ENCODE data around the gene CLBA1. TPM values are rescaled to one million over a fixed set of nuclear protein-coding genes. Genes with fewer than 3 reads are reported as not detected.

Gene CLBA1
- total and polyA plus RNA-seq, 2 experiments from 2014 or later = 1.6 to 1.8 TPM

DNA sequence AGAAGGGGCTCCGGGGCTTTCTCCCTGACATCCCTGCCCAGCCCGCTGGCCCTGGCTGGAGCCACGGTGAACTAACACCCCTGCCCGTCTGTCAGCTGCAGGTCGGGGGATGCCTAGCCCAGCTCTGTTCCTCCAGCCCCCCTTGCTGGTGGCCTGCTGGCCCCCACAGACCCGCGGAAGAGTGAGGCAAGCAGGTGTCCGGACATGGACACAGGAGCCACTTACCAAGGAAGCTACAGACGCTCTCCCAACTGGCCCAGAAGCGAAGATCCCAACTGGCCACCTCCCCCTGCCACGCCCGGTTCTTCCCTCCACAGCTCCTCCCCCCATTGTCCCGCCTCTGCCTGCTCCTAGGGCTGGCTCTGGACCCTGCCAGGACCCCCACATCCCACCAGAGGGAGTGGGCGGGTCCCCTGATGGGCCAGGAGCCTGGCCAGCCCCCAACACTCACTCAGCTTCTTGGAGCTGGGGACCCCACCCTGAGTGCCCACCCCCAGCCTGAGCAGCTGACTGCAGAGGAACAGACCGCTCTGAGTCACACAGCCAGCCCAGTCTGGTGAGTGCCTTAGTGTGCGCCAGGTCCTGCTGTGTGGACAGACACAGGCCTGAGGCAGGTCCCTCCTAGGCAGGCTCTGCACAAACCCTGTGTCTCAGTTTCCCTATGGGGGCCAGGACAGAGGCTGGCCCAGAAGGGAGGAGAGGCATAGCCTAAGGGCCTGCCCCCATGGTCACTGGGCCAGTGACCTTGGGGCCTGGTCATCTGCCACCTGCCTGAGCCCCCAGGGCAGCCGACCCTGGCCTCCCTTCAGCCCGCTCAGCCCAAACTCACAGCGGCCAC, 15.1 kb upstream of the CLBA1 start (continued):
- TF ChIP-seq, protein P1, sequence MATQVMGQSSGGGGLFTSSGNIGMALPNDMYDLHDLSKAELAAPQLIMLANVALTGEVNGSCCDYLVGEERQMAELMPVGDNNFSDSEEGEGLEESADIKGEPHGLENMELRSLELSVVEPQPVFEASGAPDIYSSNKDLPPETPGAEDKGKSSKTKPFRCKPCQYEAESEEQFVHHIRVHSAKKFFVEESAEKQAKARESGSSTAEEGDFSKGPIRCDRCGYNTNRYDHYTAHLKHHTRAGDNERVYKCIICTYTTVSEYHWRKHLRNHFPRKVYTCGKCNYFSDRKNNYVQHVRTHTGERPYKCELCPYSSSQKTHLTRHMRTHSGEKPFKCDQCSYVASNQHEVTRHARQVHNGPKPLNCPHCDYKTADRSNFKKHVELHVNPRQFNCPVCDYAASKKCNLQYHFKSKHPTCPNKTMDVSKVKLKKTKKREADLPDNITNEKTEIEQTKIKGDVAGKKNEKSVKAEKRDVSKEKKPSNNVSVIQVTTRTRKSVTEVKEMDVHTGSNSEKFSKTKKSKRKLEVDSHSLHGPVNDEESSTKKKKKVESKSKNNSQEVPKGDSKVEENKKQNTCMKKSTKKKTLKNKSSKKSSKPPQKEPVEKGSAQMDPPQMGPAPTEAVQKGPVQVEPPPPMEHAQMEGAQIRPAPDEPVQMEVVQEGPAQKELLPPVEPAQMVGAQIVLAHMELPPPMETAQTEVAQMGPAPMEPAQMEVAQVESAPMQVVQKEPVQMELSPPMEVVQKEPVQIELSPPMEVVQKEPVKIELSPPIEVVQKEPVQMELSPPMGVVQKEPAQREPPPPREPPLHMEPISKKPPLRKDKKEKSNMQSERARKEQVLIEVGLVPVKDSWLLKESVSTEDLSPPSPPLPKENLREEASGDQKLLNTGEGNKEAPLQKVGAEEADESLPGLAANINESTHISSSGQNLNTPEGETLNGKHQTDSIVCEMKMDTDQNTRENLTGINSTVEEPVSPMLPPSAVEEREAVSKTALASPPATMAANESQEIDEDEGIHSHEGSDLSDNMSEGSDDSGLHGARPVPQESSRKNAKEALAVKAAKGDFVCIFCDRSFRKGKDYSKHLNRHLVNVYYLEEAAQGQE (IDR thresholded peaks at IDR 0.05; ENCODE audit: unreplicated experiment) = no peak
- TF ChIP-seq ZNF114 (CRISPR knock-in tag; IDR thresholded peaks at IDR 0.05) (no peak), STAT1 (IDR thresholded peaks at IDR 0.05; ENCODE audit: unreplicated experiment) (no peak), ZNF331 (CRISPR knock-in tag; IDR thresholded peaks at IDR 0.05; ENCODE audit: low read depth) (no peak)

DNA sequence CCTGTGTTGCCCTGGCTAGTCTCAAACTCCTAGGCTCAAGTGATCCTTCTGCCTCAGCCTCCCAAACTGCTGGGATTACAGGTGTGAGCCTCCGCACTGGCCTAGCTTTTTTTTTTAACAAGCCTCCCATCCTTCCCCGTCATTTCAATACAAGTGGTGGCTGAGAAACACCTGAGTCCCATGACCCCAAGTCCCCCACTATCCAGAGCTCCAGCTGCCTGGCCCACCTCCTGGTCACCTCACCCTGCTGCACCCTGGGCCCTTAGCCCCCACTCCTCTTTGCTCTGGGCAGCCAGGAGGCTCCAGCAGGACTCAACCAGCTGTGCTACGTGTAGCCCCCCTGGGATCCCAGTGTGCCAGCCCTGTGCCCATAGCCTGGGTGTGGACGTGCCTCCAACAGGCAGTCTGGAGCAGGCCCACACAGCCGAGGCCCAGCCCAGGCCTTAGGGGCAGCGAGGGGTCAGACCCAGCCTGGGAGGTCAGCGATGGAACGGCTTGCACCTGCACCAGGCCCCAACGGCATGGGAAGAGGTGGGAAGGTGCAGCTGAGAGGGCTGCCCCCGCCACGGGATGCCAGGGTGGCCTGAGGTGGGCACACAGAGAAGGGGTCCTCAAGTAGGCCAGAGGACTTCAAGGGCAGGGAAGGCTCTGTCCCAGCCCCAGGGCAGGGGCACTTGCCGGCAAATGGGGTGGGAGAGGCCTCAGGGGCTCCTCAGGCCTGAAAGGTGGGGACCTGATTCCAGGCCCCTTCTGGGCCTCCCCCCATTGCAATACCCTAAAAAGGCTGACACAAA, 13.9 kb upstream of the CLBA1 start:
- Histone ChIP-seq H3F3A (replicated peaks; ENCODE audit: low read depth) (no peaks in the 10 kb centered on the region), H3K27ac (ENCODE audit: low read depth) (no peak overlapping the region), H3K36me3 (ENCODE audit: insufficient read depth) (no peaks in the 10 kb centered on the region), H2AFZ (no peak overlapping the region), H4K20me1 (replicated peaks; ENCODE audit: insufficient read depth) (no peaks in the 10 kb centered on the region), H3K79me2 (replicated peaks; ENCODE audit: insufficient read depth) (no peaks in the 10 kb centered on the region), H3K4me1 (ENCODE audit: insufficient read depth) (peaks cover 13% of the 10 kb centered on the region; the same call in 1 of the 2 replicates), H3K4me2 (no peak overlapping the region), H3K9me2 (ENCODE audit: insufficient read depth) (no peaks in the 10 kb centered on the region), H3K4me3 (no peak overlapping the region), H3K27me3 (ENCODE audit: insufficient read depth) (peaks cover 5% of the 10 kb centered on the region)
- H3K27me3 Mint-ChIP-seq (ENCODE audit: insufficient read depth, low read depth, poor library complexity) = peaks cover 21% of the 10 kb centered on the region
- H3K27ac Mint-ChIP-seq = no peak overlapping the region
- H3K4me3 Mint-ChIP-seq = no peak overlapping the region
- no peaks in the 10 kb centered on the region for H3K9me3 Mint-ChIP-seq
- H3K4me1 Mint-ChIP-seq = peaks cover 12% of the 10 kb centered on the region; the same call in 2 of the 3 replicates
- ATAC-seq (no peak), DNase-seq (ENCODE audit: low spot score) (no peak)
- H3K36me3 Mint-ChIP-seq (ENCODE audit: low read depth) = no peaks in the 10 kb centered on the region
- TF ChIP-seq, protein P2, sequence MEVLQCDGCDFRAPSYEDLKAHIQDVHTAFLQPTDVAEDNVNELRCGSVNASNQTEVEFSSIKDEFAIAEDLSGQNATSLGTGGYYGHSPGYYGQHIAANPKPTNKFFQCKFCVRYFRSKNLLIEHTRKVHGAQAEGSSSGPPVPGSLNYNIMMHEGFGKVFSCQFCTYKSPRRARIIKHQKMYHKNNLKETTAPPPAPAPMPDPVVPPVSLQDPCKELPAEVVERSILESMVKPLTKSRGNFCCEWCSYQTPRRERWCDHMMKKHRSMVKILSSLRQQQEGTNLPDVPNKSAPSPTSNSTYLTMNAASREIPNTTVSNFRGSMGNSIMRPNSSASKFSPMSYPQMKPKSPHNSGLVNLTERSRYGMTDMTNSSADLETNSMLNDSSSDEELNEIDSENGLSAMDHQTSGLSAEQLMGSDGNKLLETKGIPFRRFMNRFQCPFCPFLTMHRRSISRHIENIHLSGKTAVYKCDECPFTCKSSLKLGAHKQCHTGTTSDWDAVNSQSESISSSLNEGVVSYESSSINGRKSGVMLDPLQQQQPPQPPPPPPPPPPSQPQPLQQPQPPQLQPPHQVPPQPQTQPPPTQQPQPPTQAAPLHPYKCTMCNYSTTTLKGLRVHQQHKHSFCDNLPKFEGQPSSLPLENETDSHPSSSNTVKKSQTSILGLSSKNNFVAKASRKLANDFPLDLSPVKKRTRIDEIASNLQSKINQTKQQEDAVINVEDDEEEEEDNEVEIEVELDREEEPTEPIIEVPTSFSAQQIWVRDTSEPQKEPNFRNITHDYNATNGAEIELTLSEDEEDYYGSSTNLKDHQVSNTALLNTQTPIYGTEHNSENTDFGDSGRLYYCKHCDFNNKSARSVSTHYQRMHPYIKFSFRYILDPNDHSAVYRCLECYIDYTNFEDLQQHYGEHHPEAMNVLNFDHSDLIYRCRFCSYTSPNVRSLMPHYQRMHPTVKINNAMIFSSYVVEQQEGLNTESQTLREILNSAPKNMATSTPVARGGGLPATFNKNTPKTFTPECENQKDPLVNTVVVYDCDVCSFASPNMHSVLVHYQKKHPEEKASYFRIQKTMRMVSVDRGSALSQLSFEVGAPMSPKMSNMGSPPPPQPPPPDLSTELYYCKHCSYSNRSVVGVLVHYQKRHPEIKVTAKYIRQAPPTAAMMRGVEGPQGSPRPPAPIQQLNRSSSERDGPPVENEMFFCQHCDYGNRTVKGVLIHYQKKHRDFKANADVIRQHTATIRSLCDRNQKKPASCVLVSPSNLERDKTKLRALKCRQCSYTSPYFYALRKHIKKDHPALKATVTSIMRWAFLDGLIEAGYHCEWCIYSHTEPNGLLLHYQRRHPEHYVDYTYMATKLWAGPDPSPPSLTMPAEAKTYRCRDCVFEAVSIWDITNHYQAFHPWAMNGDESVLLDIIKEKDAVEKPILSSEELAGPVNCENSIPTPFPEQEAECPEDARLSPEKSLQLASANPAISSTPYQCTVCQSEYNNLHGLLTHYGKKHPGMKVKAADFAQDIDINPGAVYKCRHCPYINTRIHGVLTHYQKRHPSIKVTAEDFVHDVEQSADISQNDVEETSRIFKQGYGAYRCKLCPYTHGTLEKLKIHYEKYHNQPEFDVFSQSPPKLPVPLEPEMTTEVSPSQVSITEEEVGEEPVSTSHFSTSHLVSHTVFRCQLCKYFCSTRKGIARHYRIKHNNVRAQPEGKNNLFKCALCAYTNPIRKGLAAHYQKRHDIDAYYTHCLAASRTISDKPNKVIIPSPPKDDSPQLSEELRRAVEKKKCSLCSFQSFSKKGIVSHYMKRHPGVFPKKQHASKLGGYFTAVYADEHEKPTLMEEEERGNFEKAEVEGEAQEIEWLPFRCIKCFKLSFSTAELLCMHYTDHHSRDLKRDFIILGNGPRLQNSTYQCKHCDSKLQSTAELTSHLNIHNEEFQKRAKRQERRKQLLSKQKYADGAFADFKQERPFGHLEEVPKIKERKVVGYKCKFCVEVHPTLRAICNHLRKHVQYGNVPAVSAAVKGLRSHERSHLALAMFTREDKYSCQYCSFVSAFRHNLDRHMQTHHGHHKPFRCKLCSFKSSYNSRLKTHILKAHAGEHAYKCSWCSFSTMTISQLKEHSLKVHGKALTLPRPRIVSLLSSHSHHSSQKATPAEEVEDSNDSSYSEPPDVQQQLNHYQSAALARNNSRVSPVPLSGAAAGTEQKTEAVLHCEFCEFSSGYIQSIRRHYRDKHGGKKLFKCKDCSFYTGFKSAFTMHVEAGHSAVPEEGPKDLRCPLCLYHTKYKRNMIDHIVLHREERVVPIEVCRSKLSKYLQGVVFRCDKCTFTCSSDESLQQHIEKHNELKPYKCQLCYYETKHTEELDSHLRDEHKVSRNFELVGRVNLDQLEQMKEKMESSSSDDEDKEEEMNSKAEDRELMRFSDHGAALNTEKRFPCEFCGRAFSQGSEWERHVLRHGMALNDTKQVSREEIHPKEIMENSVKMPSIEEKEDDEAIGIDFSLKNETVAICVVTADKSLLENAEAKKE (CRISPR knock-in tag; IDR thresholded peaks at IDR 0.05) = no peak
- TF ChIP-seq ZNF331 (CRISPR knock-in tag; IDR thresholded peaks at IDR 0.05; ENCODE audit: low read depth) (no peak), NANOG (IDR thresholded peaks at IDR 0.05; ENCODE audit: borderline replicate concordance) (no peak)
- TF ChIP-seq, protein P1 (IDR thresholded peaks at IDR 0.05; ENCODE audit: unreplicated experiment) = no peak
- TF ChIP-seq, protein P3, sequence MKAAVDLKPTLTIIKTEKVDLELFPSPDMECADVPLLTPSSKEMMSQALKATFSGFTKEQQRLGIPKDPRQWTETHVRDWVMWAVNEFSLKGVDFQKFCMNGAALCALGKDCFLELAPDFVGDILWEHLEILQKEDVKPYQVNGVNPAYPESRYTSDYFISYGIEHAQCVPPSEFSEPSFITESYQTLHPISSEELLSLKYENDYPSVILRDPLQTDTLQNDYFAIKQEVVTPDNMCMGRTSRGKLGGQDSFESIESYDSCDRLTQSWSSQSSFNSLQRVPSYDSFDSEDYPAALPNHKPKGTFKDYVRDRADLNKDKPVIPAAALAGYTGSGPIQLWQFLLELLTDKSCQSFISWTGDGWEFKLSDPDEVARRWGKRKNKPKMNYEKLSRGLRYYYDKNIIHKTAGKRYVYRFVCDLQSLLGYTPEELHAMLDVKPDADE (IDR thresholded peaks at IDR 0.05) = no peak

Data from GM23338 (cell line).